Dedifferentiated amniotic fluid mesenchymal stem cell (primary cell): ENCODE measurements around the gene RXFP1.
"Not testable (repeated sequence)": the region's sequence is repeated elsewhere in the genome, so short reads cannot be mapped to it uniquely, and the experiment has no call there.

ENCODE experiments used
- DNase-seq: peaks from one replicate; pipeline ENCODE4 v3.0.0-alpha.2; 2016; ENCODE audit errors: extremely low spot score

The RXFP1 gene

GRCh38 chr4:158613046-158613445 is 91.4 kb downstream of the RXFP1 start:
- no peak for DNase-seq

- DNase-seq, result no peak
Measured at GRCh38 chr4:158617956-158618355, 96.3 kb downstream of the RXFP1 start.

- no peak for DNase-seq
Measured at GRCh38 chr4:158621729-158622128, 100.0 kb downstream of the RXFP1 start.

GRCh38 chr4:158622251-158622650 is 100.6 kb downstream of the RXFP1 start:
- no peak for DNase-seq

- peak; percentile 74 for DNase-seq
Measured at GRCh38 chr4:158624889-158625478, 103.3 kb downstream of the RXFP1 start.

DNA sequence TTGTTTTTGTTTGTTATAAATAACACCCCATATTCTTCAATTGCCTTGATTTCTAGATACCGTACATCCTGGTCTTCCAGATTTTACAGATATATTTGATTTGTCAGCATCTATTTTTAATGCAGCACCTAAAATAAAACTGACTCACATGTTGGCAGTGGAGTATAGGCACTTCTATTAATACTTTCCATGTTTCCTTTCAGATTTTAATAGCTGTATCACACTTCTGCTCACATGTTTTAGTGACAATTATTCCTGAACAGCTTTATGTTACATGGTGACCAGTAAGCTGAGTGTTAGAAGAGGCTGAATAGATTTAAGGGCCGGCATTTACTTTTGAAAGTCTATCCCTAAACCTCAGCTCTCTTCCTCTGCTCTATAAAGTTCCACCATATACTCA is 103.9 kb downstream of the RXFP1 start:
- no peak for DNase-seq

- DNase-seq, result no peak
Measured at GRCh38 chr4:158630893-158631292, 109.2 kb downstream of the RXFP1 start.

GRCh38 chr4:158636619-158637018 is 114.9 kb downstream of the RXFP1 start:
- DNase-seq, result no peak

DNA sequence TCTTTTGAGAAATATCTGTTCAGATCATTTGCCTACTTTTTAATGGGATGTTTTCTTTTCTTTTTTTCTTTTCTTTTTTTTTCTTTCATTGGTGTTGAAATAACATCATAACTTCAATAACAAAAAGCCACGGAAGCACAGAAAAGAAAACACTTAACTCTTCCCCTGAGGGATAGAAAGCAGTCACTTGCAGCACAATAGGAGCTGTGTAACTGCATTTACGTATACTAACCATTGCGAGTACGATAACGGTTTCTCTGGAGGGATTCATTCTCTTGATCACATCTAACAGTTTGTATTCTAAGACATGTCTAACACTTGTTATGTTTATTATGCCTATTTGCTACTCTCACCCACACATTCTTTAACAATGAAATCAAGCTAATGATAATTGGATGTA is 122.7 kb downstream of the RXFP1 start:
- DNase-seq, result no peak

- no peak for DNase-seq
Measured at GRCh38 chr4:158644760-158645159, 123.1 kb downstream of the RXFP1 start.

DNA sequence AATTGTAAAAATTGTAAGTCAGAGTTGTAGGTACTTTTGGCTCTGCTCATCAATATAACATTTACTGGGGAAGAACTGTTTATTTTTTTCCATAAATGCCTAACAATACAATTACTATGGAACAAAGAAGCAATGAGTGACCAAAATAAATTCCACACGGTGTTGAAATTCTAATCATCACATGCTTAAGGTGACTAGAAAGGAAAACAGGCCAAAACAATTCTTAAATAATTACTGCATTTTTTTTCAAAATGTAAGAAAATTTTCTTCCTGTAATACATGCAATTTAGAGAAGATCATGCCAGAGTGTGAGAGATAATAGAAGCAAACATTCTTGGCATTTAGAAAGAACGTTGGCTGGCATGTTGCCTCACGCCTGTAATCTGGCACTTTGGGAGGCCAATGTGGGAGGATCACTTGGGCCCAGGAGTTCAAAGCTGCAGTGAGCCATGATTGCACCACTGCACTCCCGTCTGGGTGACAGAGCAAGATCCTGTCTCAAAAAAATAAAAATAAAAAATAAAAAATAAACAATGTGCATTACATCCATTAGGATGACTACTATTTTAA is 127.5 kb downstream of the RXFP1 start:
- no peak for DNase-seq

- no peak for DNase-seq
Measured at GRCh38 chr4:158652920-158653319, 131.2 kb downstream of the RXFP1 start.

DNA sequence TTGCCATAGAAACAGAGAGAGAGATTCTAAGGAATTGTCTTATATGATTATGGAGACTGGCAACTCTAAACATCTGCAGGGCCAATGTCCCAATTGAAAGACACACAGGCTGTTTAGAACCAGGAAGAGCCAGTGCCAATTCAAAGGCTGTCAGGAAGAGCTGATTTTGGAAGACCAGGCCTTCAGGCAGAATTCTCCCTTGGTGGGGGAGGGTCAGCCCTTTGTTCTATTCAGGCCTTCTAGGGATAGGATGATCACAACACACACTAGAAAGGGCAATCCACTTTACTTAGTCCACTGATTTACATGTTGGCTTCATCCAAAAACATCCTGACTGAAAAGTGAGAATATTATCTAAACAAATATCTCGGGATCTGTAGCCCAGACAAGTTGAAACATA is 134.8 kb downstream of the RXFP1 start:
- no peak for DNase-seq

DNA sequence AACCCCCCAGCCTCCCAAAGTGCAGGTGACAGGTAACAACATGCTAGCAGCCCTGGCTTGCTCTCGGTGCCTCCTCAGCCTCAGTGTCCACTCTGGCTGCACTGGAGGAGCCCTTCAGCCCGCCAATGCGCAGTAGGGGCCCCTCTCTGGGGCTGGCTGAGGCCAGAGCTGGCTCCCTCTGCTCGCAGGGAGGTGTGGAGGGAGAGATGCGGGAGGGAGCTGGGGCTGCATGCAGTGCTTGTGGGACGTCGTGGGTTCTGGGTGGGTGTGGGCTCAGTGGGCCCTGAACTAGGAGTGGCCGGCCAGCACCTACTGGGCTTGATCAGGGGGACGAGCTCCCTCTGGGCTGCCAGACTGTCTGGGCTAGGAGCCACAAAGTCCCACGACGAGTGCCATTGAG is 135.6 kb downstream of the RXFP1 start:
- no peak for DNase-seq

- not testable (repeated sequence) for DNase-seq
Measured at GRCh38 chr4:158663255-158663654, 141.6 kb downstream of the RXFP1 start.

DNA sequence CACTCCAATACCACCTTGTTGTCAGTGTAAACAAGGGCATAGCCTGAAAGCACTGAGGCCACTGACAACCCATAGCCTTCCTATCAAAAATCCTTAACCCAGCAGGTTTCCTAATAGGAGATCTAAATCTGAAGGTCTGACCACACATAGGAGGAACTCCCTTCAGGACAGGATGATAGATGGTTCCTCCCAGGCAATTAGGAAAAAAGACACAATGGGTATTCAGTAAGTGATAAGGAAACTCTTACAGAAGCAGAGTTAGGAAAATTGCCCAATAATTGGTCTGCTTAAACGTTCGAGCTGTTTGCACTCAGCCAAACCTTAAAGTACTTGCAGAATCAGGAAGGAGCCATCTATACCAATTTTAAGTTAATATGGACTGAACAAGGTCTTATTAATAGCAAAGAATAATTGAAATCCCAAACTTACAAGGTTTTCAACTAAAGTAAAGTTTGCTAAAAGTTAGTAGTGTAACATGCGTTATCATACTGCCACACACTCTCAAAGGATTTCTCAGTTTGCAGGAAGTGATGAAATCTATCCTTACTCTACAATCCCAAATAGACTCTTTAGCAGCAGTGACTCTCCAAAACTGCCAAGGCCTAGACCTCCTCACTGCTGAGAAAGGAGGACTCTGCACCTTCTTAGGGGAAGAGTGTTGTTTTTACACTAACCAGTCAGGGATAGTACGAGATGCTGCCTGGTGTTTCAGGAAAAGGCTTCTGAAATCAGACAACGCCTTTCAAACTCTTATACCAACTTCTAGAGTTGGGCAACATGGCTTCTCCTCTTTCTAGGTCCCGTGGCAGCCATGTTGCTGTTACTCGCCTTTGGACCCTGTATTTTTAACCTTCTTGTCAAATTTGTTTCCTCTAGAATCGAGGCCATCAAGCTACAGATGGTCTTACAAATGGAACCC is 142.3 kb downstream of the RXFP1 start:
- DNase-seq, result not testable (repeated sequence)

DNA sequence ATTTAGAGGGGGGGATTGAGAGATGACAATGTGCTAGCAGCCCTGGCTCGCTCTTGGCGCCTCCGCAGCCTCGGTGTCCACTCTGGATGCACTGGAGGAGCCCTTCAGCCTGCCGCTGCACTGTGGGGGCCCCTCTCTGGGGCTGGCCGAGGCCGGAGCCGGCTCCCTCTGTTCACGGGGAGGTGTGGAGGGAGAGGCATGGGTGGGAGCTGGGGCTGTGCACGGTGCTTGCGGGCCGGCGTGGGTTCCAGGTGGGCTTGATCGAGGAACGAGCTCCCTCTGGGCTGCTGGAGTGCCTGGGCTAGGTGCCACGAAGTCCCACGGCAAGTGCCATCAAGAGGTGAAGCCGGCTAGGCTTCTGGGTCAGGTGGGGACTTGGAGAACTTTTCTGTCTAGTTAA is 143.1 kb downstream of the RXFP1 start:
- no peak for DNase-seq

DNA sequence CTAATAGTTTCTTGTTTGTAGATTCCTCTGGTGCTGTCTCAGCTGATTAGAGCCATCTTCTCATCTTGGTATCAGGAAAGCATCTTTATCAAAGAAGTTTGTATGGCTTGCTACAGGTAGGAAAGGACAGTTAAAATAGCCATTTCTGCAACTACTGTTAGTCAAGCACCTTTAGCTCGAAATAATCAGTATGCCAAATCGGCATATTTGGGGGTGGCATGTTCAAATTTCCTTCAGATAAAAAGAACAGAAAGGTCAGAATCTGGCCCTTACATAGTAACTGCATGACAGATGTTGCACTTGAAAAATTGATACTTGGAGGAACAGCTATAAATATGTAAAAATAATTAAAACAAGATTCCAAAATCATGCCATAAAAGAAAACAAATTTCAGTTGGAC is 145.2 kb downstream of the RXFP1 start:
- DNase-seq, result no peak

GRCh38 chr4:158667651-158668198 is 146.0 kb downstream of the RXFP1 start:
- no peak for DNase-seq

GRCh38 chr4:158669310-158669709 is 147.6 kb downstream of the RXFP1 start:
- DNase-seq, result no peak

GRCh38 chr4:158670975-158671664 is 149.4 kb downstream of the RXFP1 start:
- peak; percentile 89 for DNase-seq

DNA sequence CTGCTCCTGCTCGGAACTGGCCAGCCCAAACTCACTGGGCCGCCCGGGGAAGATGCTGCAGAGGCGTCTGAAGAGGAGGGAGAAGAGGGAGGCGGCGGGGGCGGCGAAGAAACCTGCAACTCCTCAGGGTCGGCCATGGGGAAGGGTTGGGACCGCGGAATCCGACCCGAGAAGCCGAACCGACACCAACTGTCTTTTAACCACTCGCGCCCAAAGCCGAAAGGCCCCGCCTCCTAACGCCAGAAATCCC is 149.9 kb downstream of the RXFP1 start, which contains the start of gene C4orf46:
Gene C4orf46, minus strand, starts transcription at position 223 of the 250 bp plus-strand sequence. Its CDS starts 86 bp downstream, at position 137.
- DNase-seq, result no peak
